Peyer's patch (tissue), 4 donors: Measurements from ENCODE around the gene NUSAP1. TPM values are rescaled to one million over a fixed set of nuclear protein-coding genes. Genes with fewer than 3 reads are reported as not detected.
"Not testable (repeated sequence)": the region's sequence is repeated elsewhere in the genome, so short reads cannot be mapped to it uniquely, and the experiment has no call there.

Experiments
- DNase-seq, 3 donors: peaks; one replicate each; pipeline ENCODE4 v3.0.0-alpha.2; 2017 to 2019
- H3K27ac ChIP-seq, 4 donors: fragments of 200-600 bp; sonication (generic); one replicate each; pipeline ENCODE4 v1.5.1; 2016 to 2019
- H3K27me3 ChIP-seq, 2 donors: fragments of 200-600 bp; sonication (generic); one replicate each; pipeline ENCODE4 v1.5.1; 2019
- H3K36me3 ChIP-seq, 3 donors: fragments of 200-600 bp; sonication (generic); one replicate each; pipeline ENCODE4 v1.5.1; 2016 to 2019
- H3K4me1 ChIP-seq, 4 donors: fragments of 200-600 bp; sonication (generic); one replicate each; pipeline ENCODE4 v1.5.1; 2016 to 2019
- H3K4me3 ChIP-seq, 4 donors: fragments of 200-600 bp; sonication (generic); 1 replicate in 3 of 4; 2 replicates in 1 of 4; pipeline ENCODE4 v1.5.1; 2016 to 2019; ENCODE audit warnings: mild to moderate bottlenecking in 1 of 4
- H3K9me3 ChIP-seq, 4 donors: fragments of 200-600 bp; sonication (generic); one replicate each; pipeline ENCODE4 v1.5.1; 2016 to 2019; ENCODE audit warnings: mild to moderate bottlenecking in 1 of 4
- CTCF ChIP-seq, 6 experiments: fragments of 450-650 bp in 4 of 6; fragments of 200-600 bp in 2 of 6; sonication (generic) in 1 of 6; IDR thresholded peaks; one replicate each; pipeline ENCODE4 v1.5.1; 2017 to 2019; ENCODE audit warnings: antibody characterized with exemption in 6 of 6, mild to moderate bottlenecking in 3 of 6, moderate library complexity in 1 of 6
- POLR2A ChIP-seq, 2 donors: fragments of 450-650 bp; IDR thresholded peaks; one replicate each; pipeline ENCODE4 v1.5.1; 2017; ENCODE audit warnings: antibody characterized with exemption in 2 of 2, mild to moderate bottlenecking in 2 of 2, moderate library complexity in 2 of 2
- total RNA-seq, 4 donors: library from RNA; depleted of rRNA; stranded (reverse); fragments of >200 nt; gene quantifications; one replicate each; pipeline ENCODE4 v1.1.0, GENCODE V29; 2016

The NUSAP1 gene
- total RNA-seq, 4 donors from 2014 or later = 7.9 to 95.7 (median 14.6) TPM

DNA sequence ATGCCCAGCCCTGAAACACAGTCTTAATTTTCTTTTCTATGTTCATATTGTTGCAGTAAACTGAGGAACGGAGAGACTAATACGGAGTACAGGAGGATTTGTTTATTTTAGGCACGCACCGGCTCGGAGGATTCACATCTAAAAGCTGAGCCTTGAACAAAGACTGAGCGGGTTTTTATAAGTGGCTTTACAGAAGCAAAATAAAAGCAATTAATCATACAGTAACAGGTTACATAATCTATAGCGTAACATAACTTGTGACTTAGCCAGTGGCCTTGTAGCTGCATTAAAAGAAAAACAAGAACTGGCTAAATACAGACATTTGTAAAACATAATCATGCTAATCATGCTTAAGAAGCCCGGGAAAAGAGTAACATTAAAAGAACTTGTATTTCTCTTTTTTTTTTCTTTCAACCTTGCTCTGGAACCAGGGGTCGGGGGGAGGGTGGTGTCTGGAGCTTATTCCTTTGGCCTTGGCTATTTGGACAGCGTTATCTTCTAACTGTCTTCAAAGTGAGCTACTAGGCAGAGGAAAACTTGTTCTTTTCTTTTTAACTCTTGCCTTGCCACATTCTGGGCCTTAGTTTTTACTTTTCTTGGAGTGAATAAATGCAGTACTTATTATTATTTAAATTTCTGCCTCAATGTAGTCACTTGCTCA is 17.5 kb downstream of the NUSAP1 start:
- H3K27ac ChIP-seq = no peak overlapping the region
- no peaks in the 10 kb centered on the region for H3K9me3 ChIP-seq
- no peaks in the 10 kb centered on the region for H3K27me3 ChIP-seq
- H3K36me3 ChIP-seq = no peaks in the 10 kb centered on the region
- TF ChIP-seq POLR2A (IDR thresholded peaks at IDR 0.05) = no peak
- TF ChIP-seq CTCF (IDR thresholded peaks at IDR 0.05) = no peak
- no peak for DNase-seq
- H3K4me3 ChIP-seq = no peak overlapping the region
- H3K4me1 ChIP-seq = no peaks in the 10 kb centered on the region

GRCh38 chr15:41354371-41354770 is 21.7 kb downstream of the NUSAP1 start:
- Histone ChIP-seq H3K4me3 (no peak overlapping the region), H3K9me3 (no peaks in the 10 kb centered on the region), H3K27me3 (no peaks in the 10 kb centered on the region), H3K4me1 (no peaks in the 10 kb centered on the region), H3K36me3 (no peaks in the 10 kb centered on the region), H3K27ac (no peak overlapping the region)
- DNase-seq = no peak
- no peak for TF ChIP-seq POLR2A (IDR thresholded peaks at IDR 0.05)
- TF ChIP-seq CTCF (IDR thresholded peaks at IDR 0.05) = no peak

DNA sequence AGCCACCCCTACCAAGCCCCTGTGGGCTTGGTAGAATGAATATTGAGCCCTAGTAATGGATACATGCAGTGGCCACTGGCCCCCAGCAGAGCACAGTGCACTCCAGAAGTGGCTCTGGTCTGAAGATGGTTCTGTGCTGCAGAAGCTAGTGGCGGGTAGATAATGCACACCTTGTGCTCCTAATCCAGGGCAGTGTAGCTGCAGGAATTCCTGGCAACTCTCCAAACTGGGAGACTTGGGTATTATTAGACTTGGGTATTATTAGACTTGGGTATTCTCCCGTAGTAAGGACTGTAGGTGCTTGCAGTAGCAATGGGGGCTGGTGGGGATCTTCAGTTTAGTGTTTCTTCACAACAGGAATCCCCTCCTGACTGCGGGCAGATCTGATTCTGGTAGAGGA is 34.7 kb downstream of the NUSAP1 start:
- Histone ChIP-seq H3K36me3 (no peaks in the 10 kb centered on the region), H3K9me3 (no peaks in the 10 kb centered on the region), H3K27ac (no peak overlapping the region), H3K4me1 (no peaks in the 10 kb centered on the region), H3K4me3 (no peak overlapping the region), H3K27me3 (no peaks in the 10 kb centered on the region)
- no peak for DNase-seq
- TF ChIP-seq CTCF (IDR thresholded peaks at IDR 0.05) = no peak
- no peak for TF ChIP-seq POLR2A (IDR thresholded peaks at IDR 0.05)

DNA sequence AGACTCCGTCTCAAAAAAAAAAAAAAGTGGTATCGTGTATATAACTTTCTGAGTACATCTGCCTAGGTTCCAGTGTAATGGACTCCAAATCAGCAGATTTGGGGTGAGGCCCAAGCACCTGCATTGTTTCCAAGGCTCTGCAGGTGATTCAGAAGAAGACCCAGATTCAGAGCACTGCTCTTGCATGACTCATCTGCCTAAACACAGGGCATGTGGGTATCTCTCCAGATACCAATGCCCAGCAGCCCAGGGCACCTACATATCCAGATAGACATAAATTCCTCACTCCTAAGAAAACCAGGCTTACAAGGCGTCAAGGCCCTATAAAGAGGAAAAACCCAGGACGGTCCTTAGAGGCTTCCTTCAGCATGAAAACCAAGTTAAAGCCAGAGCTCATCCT is 45.3 kb downstream of the NUSAP1 start:
- H3K36me3 ChIP-seq = no peaks in the 10 kb centered on the region
- no peaks in the 10 kb centered on the region for H3K9me3 ChIP-seq
- no peak for DNase-seq
- H3K27ac ChIP-seq = no peak overlapping the region
- H3K27me3 ChIP-seq = no peaks in the 10 kb centered on the region
- H3K4me3 ChIP-seq = no peak overlapping the region
- TF ChIP-seq POLR2A (IDR thresholded peaks at IDR 0.05) = no peak
- no peak for TF ChIP-seq CTCF (IDR thresholded peaks at IDR 0.05)
- H3K4me1 ChIP-seq = no peaks in the 10 kb centered on the region

GRCh38 chr15:41383974-41384749 is 51.5 kb downstream of the NUSAP1 start:
- H3K27ac ChIP-seq, H3K27me3 ChIP-seq, H3K9me3 ChIP-seq, DNase-seq, H3K4me3 ChIP-seq, H3K4me1 ChIP-seq: not testable (repeated sequence)
- peaks cover 0 to 24% (median 0%) of the 10 kb centered on the region in 3 donors for H3K36me3 ChIP-seq

GRCh38 chr15:41387646-41388045 is 55.0 kb downstream of the NUSAP1 start:
- no peak for DNase-seq
- Histone ChIP-seq H3K36me3 (peaks cover 0 to 28% (median 0%) of the 10 kb centered on the region in 3 donors), H3K4me1 (no peaks in the 10 kb centered on the region), H3K27me3 (no peaks in the 10 kb centered on the region), H3K9me3 (no peaks in the 10 kb centered on the region), H3K27ac (no peak overlapping the region), H3K4me3 (no peak overlapping the region)
- no peak for TF ChIP-seq POLR2A (IDR thresholded peaks at IDR 0.05)
- TF ChIP-seq CTCF (IDR thresholded peaks at IDR 0.05) = no peak
